Measurements from ENCODE around the gene INTS12.

Gene INTS12

DNA sequence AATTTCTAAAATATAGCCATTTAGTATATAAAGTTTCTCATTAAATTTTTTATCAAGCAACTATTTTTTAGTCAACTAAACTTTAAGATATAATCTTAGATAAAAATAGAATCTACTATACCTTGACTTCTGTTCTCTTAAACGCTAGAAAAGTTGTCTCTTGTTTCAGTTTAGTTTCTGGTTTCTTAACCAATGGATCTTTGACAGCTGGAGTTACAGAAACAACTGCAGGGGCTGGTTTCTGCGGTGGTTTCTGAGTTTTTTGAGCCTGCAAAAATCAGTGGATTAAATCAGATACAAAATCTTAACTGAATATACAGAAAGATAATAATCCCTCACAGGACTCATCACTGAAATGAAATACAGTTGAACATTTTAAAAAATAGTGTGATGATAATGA, 21.9 kb downstream of the INTS12 start:
- no peak for DNase-seq (ENCODE audit: low read depth in 2 of 2, low spot score in 1 of 2)

DNA sequence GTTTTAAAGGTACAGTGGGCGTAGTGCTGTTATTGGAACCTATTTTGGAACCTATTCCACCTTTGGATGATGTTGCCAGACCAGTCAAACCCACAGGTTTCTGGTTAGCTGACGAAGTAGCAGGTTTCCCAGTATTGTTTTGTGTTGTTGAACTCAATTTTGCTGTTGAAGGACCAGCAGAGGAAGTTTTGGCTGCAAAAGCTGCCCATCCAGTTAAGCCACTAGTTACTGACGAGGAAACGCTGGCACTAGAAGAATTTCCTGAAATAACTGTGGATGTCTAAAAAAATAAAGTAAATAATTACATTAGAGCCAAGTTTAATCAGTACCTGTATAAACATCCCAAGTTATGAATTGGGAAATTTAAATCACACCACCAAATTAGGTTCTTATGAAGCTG, 25.5 kb downstream of the INTS12 start:
- no peak for DNase-seq (ENCODE audit: low read depth in 2 of 2, low spot score in 1 of 2)

DNA sequence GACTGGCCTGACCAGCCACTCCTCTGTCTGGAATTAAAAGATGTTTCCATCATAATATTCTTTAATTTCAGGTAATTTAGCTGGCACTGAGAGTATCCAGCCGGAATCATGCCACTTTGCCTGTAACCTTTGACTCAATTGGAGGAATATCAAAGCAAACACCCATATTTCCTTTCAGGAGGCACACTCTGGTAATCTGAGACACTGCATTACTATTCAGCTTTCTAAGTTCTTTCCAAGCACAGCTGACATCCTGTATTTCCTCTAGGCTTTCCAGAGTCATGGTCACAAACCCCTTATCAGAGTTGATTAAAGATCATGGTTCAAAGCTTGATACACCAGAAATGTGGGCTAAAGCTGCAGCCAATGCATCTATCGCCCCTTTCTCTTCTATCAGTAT, 29.3 kb downstream of the INTS12 start:
- DNase-seq (ENCODE audit: low read depth in 2 of 2, low spot score in 1 of 2) = no peak

DNA sequence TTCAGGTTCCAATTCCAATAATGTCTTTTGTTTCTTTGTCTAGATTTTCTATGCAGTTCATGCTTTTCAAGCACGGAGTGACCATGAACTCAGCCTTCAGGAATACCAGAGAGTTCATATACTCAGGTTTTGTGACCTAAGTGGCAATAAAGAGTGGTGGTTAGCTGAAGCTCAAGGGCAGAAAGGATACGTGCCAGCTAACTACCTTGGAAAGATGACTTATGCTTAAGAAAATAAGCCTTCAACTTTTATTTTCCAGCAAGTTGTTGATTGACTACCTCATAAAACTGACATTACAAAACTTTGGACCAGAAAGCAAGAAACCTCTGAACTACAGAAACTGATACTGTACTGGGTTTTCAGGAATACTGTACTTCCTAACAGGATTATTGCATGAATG, 30.8 kb downstream of the INTS12 start:
- DNase-seq (ENCODE audit: low read depth in 2 of 2, low spot score in 1 of 2) = no peak

DNA sequence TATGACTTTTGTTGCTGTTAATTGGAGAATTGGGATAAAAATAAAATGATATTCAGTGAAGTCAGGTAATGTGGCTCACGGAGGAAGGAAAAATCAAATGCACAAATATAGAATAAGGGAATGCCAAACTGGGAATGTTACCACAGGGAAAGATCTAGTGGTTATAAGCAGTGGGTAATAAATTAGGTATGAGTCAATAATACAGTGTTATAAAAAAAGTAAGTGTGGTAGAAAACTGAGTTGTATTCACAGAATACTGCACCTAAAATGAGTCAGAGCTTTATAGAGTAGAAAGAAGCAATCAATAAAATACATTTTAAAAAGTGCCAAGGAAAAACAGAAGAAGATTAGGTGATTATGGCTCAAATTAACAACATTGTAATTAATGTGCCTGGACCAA, 34.5 kb downstream of the INTS12 start:
- no peak for DNase-seq (ENCODE audit: low read depth in 2 of 2, low spot score in 1 of 2)

DNA sequence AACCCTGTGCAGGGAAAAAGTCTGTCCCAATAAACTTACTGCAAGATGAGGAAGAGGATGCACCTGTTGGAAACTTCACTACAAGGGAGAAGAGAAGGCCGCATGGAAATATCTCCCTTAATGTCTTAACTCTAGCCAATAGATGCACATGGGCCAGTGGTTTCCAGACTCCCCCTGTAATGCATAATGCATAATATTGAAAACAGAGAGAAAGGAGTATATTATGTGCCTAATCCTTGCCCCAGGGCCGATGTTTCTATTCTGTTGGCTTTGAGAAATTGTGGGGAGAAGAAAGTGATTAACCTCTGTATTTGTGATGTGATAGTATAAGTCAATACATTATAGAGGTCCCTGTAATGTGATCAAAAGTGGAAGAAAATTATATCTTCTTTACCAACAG, 37.2 kb downstream of the INTS12 start:
- DNase-seq (ENCODE audit: low read depth in 2 of 2, low spot score in 1 of 2) = no peak

DNA sequence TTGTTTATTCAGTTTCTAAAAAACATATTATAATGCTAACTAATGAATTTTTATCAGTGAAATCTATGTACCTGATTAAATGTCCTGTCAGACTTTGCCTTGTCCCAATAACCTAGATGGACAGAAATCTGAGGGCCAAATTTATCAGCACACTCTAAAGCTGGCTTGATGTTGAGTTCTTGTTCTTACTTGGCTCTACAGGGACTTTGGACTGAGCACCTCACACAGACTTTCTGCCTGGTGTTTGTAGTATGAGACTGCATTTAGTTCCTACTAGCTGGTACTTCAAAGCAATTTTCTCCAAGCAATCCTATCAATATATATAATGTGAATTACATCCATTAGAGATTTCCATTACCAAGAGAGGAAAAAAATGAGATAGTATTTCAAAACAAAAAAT, 37.8 kb downstream of the INTS12 start:
- DNase-seq (ENCODE audit: low read depth in 2 of 2, low spot score in 1 of 2) = no peak

DNA sequence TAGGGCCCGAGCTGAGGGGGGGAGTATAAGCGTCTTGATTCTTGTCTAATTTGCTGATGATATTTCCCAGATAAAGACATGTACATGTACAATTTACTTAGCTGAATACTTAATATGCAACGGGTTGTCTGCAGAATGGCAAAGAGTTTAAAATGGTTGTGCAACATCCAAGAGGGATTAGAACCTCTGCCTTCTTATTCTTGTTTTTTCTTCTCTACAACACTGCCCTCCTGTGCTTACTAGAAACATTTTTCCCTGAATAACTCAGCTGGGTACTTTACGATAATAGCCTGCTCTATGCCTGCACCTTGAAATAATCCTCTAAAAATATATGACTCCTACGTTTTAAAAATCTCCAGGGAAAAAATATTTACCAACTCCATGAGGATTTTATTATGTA, 41.8 kb downstream of the INTS12 start:
- no peak for DNase-seq (ENCODE audit: low read depth in 2 of 2, low spot score in 1 of 2)

DNA sequence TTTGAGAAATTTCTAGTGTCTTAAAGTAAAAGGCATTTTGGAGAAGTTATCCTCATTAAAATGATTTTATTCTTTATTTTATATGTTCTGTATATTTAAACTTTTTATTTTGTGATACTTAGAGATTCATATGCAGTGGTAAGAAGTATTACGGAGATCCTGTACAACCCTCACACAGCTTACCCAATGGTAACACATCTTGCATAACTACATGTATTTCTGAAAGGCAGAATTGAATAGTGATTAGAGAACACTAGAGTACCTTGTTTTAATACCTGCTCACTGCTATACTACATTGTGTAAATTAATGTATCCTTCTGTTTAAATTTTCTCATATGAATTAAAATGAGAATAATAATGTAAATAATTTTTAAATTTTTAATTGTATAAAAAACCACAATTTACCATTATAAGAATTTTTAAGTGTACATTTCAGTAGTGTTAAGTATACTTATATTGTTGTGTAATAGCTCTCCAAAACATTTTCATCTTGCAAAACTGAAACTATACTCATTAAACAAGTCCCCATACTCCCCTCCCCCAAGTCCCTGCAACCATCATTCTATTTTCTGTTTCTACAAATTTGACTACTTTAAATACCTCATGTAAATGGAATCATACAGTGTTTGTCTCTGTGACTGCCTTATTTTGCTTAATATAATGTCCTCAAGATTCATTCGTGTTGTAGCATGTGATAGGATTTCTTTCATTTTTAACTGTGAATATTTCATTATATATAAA, 45.4 kb downstream of the INTS12 start:
- no peak for DNase-seq (ENCODE audit: low read depth in 2 of 2, low spot score in 1 of 2)

DNA sequence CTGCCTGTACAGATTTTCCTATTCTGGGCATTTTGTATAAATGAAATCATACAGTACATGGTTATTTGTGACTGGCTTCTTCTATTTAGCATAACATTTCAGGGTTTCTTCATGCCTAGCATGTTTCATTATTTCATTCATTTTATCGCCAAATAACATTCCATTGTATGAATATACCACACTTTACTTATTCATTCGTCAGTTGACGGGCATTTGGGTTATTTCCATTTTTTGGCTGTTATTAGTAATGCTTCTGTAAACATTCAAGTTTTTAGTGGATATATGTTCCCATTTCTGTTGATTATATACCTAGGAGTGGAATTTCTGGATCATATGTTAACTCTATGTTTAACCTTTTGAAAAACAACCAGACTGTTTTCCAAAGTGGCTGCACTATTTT, 47.5 kb downstream of the INTS12 start:
- no peak for DNase-seq (ENCODE audit: low read depth in 2 of 2, low spot score in 1 of 2)

DNA sequence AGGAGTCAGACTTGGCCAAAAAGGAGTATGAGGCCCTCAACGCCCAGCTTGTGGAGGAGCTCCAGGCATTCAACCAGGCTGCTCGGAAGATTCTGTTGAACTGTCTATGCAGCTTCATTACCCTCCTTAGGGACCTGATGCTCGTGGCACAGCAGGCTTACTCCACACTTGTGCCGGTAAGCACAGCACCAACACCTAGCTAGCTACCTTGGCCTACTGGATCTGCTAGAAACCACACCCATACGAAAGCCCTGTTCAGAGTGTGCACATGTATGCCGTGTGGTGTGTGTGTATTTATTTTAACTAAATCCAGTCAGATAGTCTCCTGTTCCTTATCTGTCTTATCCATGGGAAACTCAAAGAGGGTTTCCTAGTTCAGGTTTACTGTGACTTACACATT, 49.3 kb downstream of the INTS12 start:
- no peak for DNase-seq (ENCODE audit: low read depth in 2 of 2, low spot score in 1 of 2)

DNA sequence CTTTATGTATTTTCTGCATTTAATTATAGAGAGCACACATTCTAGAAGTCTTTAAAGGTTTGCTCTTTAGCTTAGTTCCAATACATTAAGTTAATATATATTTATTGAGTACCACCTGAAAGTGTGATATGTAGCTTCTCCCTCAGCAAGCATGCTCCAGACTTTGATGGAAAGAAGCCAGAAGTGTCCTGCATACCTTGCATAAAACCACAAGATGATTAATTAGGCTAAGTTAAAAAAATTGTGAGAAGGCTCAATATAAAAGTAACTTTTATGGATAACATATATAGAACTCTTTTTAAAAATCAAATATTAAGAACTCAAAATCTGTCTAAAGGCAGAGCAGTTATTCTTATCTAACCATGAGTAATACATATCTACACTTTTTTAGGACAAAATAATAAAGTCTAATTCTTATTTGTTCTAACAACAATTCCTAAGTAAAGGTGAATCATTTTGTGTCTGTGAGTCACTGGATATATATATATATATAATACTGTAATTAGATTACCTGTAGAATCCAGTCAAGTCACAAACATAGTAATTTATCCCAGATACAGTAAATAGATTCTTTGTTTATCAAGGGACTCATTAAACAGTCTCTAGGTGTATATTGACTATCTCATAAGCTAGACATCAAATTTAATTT, 51.2 kb downstream of the INTS12 start:
- no peak for DNase-seq (ENCODE audit: low read depth in 2 of 2, low spot score in 1 of 2)

DNA sequence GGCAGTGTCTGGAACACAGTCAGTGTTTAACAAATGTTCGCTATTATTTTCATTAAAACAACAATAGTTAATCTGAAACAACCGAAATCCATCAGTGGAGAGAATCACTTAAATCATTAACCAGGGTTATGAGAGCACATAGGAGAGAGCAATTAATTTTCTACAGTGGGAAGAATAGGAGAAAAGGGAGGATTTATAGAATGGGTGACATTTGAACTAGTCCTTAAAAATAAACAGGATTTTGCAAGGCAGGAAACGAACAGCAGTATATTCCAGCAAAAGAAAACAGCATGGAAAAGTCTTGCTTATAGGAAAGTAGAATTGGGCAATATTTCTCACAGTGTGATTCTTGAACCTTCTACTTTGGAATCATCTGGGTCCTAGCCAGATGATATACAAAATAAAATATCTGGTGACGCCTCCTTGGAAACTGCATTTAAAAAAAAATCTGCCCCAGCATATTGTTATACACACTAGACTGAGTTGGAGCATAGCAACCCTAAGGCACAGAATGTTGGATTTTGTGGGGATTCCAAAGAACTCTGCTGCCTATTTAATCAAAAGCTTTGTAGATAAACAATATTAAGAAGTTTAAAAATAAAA, 56.1 kb downstream of the INTS12 start:
- DNase-seq (ENCODE audit: low read depth in 2 of 2, low spot score in 1 of 2) = no peak

DNA sequence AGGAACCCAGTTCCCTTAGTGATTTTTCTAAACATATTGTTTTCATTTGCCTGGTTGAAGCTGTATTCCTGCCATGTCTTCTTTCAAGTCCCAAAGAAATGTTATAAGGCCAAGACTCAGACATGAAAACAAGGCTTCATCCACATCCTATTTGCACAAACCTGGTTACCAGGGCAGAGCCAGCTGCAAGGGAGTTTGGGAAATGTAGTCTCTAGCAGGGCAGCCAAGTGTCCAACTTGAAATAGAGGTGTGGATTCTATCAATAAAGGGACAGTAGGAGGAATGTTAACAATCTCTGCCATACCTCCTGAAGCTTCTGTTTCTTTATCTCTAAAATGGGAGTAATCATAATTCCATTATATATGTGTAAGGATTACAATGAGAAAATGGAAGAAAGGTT, 56.6 kb downstream of the INTS12 start:
- DNase-seq (ENCODE audit: low read depth in 2 of 2, low spot score in 1 of 2) = no peak

DNA sequence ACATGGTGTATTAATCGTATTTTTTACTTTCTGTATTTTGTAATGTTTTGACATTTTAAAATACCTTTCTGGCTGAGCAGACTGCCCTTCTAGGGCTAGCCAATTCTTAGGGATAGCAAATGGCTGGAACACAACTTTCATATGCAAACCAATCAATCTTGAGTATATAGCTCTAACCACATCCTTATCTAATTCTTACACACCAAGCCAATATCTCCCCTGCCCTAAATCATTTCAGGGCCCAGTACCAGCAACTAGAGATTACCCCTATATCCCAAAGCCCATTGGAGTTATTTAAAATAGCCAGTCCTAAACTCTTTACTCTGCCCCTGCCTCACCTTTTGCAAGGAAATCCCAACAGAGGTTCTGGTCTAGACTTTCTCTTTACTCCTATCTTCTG, 58.3 kb downstream of the INTS12 start:
- DNase-seq (ENCODE audit: low read depth in 2 of 2, low spot score in 1 of 2) = no peak

DNA sequence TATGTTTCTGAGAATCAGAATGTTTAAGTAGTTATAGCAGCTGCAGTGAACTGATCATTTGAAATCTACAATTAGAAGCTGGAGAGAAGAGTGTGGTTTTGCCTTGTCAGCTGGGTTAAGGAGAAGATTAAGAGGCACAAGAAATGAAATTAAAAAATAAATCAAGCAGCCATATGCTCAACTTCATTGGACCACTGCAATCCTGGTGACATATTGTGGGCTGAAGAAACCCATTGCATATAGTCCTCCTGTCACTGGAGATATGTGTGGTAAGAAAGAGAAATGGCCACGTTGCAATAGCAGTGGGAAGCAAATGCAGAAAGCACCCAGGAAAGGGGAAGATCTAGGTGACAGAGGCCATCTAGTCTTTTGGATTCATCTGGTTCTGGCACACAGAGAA, 63.0 kb downstream of the INTS12 start:
- DNase-seq (ENCODE audit: low read depth in 2 of 2, low spot score in 1 of 2) = no peak

DNA sequence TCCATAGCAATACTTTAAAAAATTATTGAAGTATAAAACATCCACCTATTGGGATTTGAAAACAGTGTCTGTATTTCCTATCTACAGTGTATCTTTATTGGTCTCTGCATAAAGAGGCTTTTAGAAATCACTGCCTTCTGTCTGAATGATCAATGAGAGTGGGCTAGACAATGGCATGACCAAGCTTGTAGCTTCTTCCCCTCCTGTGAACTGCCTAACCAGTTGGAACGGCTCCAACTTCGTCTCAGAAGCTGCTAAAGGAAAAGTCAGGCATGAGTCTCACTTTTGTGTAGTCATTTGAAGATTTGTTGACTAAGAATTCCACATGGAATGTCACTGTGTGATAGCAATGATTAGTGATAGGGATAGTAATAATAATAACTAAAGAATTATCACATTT, 64.2 kb downstream of the INTS12 start:
- DNase-seq (ENCODE audit: low read depth in 2 of 2, low spot score in 1 of 2) = no peak

DNA sequence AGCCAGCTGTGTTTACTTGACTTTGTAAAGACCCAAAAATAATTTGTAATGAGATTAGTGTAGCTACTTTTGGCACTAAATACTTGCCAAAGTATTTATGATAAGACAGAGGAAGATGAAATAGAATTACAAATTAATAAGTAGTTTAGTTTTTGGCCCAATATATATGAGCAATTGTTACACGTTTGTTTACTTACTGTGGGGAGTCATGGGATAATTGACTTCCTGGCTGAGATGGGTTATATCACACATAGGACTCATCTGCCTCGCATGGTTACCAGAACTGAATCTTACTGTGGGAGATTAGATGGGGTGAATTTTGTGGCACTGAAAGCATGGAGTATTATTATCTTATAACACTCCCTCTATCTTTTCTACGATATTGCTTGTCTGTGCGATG, 66.6 kb downstream of the INTS12 start:
- no peak for DNase-seq (ENCODE audit: low read depth in 2 of 2, low spot score in 1 of 2)

DNA sequence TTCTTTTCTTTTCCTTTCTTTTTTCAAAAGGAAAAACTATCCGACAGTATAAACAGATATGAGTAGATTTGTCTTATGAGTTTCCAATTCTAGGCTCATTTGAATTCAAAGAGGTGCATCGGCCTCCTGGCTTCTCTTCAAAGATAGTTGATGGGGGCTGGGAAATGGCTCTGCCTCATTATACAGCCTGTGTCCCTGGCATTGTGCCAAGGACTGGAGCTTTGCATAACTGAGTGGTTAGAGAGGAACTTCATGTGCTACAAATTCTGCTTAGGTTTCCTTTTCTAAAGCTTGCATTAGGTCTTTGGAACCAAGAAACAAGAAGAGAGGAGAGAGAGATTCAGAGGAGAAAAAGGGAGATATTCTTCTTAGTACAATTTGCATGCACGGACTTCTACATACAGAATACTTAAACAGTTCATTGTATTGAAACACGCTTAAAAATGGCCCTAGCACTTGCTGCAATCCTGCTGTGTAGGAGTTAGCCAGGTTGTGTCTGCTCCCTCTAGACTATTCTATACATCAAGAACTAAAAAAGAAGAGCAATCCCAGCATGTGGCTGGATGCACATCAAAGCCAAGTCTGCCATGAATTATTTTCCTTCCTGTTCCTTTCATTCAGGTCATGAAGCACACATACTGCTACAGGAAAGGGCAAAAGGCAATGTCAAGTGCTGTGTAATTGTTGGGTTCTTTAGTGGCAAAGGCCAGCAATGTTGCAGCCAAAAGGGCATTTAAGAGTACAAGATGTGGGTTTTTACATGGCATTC, 70.9 kb downstream of the INTS12 start:
- no peak for DNase-seq (ENCODE audit: low read depth in 2 of 2, low spot score in 1 of 2)

DNA sequence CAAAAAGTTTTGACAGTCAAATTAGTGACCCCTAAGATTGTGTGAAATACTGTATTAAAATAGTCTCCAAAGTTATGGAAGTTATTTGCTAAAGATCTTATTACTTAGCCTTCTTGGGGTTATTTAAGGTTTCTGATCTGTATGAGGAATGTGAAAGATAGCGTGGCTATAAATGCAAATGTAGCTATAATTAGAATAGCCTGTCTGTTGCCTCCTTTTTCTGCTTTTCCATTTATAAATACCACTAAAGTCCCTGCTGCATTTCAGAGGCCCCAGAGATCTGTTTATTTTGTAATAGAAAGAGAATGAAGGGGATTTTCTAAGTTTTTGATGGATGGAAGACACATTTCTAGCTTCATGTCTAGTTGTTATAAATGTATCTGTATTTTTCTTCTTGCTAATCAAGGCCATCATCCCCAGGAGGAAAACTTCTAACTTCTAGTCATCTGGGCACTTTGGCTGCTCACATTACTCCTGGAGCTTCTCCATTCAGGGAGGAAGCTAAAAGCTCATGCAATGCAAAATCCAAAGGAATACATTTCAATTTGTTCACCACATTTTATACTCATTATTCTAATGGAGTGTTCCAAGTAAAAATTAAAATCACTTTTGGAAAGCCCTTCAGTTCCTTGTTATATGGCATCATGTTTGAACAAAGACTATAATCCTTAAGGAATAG, 73.9 kb downstream of the INTS12 start:
- no peak for DNase-seq (ENCODE audit: low read depth in 2 of 2, low spot score in 1 of 2)

DNA sequence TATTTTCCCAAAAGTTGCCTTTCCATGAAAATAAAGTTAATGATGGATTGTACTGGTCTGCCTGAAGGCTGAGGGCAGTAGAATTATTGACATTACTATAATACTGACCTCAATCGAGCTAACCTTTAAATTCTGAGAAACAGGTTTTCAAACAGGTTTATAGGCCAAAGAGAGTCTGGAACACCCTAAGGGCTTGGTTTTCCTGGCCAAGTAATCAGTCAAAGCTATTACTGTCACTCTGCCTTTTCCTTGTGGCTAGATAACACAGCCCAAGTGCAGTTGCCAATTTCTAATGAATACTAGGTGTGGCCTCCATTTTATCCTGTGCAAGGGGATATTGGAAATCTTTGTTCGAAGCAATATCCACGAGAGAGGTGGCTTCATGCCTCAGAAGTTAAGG, 75.2 kb downstream of the INTS12 start:
- DNase-seq (ENCODE audit: low read depth in 2 of 2, low spot score in 1 of 2) = no peak

Data from stimulated activated CD8-positive, alpha-beta memory T cell treated with anti-CD3 and anti-CD28 coated beads, Interleukin-4, amount 100 ng/mL, for 4 hours (primary cell).